GM10266 (cell line): Measurements from ENCODE around the gene SEC61G.

Experiments used
- DNase-seq: peaks from one replicate; pipeline ENCODE4 v3.0.0; 2012; ENCODE audit errors: extremely low spot score
- TF ChIP-seq, protein P1 (sequence below): IDR thresholded peaks from 2 replicates; pipeline ENCODE4 v1.5.1; 2012; ENCODE audit warnings: mild to moderate bottlenecking, low read depth; ENCODE audit not compliant: control insufficient read depth, insufficient read depth; ENCODE audit errors: missing control alignments

Gene SEC61G

DNA sequence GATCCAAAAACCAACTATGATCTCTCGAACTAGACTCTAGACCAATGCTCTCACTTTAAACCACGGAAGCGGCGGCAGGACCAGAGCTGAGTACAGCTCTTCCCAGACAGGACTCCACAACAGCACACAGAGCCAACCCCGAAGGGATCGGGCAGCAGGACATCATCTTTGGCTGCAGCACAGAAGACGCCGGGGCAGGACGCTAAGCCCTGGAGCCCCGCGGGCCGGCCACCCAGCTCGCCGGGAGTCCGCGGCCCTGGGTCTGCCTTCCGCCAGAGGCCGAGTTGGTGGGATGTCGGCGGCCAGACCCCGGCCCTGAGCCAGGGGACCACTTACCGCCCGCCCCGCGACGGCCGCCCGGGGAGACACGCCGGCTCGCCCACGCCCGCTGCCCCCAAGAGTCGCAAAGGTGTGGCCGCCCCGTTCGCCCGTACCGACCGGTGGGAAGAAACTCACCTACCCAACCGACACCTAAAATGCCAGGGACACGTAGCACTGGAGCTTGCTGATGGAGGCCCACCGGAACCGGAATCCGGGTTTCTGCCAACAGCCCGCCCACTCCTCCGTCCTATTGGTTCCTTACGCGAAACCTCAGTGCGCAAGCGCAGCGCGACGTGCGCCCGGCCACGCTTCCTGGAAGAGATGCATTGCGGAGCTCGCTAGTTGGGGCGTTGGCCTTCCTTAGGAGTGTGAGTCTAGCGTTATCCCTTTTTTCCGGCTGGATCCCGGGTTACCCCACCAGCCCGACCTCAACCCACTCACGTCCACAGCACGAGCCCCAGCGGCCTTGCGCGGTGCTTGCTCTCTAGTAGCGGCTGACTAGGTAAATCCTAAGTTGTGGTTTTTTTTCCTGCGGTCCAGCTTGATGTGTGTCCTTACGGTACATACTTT, at the start of gene SEC61G:
Gene SEC61G, minus strand, starts transcription at position 510 of the 891 bp plus-strand sequence. CDS start 1,623 bp downstream, outside the sequence.
- DNase-seq, result peak; percentile 94

DNA sequence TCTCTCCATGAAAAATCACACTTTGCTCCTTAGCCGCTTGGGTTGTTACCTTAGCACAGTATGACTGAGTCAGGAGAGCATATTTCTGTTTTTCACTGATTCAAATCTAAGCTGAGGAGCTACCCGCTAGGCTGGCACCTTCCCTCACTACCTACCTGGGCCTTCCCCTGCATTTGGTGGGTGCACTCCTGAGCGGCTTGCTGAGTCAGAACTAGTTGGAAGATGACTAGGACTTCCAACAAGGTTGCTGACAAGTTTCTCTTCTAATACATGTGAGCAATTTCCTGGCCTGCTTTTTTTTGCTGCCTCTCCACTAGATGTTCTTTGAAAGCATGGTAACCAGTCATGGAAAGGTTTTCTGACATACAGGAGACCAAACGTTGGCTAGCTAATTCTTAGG, 43.8 kb upstream of the SEC61G start:
- TF ChIP-seq, protein P1, sequence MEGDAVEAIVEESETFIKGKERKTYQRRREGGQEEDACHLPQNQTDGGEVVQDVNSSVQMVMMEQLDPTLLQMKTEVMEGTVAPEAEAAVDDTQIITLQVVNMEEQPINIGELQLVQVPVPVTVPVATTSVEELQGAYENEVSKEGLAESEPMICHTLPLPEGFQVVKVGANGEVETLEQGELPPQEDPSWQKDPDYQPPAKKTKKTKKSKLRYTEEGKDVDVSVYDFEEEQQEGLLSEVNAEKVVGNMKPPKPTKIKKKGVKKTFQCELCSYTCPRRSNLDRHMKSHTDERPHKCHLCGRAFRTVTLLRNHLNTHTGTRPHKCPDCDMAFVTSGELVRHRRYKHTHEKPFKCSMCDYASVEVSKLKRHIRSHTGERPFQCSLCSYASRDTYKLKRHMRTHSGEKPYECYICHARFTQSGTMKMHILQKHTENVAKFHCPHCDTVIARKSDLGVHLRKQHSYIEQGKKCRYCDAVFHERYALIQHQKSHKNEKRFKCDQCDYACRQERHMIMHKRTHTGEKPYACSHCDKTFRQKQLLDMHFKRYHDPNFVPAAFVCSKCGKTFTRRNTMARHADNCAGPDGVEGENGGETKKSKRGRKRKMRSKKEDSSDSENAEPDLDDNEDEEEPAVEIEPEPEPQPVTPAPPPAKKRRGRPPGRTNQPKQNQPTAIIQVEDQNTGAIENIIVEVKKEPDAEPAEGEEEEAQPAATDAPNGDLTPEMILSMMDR, result no peak
- DNase-seq, result no peak

More for the DNA sequence above, at the start of gene SEC61G:
- TF ChIP-seq, protein P1, result no peak

DNA sequence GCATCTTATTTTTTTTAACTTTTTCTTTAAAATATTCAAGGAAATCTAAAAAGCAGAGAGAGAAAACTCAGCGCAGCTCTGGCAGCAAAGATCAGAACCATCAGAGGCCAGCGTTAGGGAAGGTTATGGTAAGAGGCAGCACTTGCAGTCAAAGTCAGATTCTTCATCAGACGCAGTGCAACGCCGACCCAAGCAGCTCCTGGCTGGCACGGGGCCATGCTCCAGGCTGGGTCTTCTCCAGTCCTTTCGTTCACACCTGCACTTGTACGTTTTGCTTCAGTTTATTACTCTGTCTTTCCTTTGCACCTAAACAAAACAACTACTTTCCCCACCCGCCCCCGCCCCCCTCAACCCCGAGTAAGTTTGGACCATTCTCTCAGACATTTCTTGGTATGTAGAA, 43.1 kb upstream of the SEC61G start:
- no peak for DNase-seq
- TF ChIP-seq, protein P1, result no peak

DNA sequence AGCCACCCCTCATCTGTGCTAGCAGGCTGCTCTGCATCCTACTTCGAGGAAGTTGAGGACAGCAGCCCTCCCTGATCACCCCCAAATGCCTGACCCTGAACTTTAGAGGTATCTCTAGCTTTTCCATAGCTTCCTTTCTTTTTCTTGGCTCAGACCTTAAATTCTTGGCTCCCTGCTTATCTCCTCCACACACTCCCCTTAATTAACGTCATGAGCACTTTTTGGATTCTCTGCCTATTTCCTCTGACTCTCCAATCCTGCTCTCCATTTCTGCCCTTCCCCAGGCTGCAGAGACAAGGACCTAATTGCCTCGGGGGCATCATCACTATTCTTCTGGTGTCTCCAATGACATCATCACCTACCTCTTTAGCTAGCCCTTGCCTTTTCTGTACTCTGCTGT, 40.8 kb upstream of the SEC61G start:
- TF ChIP-seq, protein P1, result no peak
- no peak for DNase-seq

DNA sequence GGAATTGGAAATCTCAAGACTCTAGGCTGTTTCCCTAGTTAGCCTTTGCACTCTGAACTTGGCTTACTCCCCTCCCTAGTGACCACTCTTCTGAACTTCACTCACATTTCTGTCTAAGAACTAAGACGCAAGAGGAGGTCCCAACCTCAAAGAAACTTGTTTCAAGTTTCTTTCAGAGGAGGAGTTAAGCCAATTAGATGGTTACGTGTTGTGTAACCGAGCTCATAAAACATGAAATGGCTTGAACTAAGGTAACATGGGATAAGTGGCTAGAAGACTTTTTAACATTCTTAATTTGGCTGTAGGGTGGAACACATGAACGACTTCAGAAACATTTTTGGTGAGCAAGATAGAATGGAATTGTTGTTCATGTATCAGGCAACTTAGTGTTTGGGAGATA, 39.5 kb upstream of the SEC61G start:
- TF ChIP-seq, protein P1, result no peak
- DNase-seq, result no peak

DNA sequence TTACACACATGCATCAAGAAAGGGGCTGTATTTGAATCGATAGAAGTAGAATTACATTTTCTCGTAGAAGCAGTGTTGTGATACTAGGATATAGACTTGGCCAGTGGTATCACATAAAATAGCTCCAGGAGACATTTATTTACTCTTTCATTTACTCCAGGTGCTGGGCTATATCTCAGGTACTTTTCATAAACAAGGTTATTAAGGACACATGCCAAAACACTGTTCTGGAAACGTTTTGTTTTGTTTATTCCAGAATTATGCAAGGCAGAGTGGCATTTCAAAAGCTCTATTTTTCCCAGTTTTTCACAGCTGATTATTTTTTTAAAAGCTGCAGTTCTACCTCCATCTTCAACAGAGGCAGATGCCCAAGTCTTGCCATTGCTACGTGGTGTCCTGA, 37.8 kb upstream of the SEC61G start:
- TF ChIP-seq, protein P1, result no peak

DNA sequence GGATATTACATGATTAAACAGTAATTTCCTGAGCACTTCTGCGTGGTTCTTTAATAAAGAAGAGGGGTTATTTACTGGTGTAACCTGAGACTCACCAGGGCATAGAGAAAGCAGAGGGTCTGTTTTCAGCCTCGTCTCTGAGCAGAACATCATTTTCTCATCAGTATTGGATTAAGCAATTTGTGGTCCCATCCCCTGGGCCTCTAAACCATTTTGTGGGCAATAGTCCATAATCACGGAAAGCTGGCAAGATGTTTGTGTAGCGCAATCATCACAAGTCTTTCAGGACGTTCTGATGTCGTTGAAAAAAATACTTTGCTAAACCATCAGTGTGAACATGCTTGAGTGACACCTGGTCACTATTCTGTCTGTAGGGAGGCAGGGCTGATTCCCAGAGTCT, 37.1 kb upstream of the SEC61G start:
- TF ChIP-seq, protein P1, result no peak
- no peak for DNase-seq

More for the DNA sequence above, 37.8 kb upstream of the SEC61G start:
- DNase-seq, result no peak
